Mesendoderm (in vitro differentiated cells): ENCODE data around the gene C12orf57.

Source experiments
- DNase-seq: peaks from one replicate; pipeline ENCODE4 v3.0.0; 2013
- H2AK5ac ChIP-seq: 2 replicates; pipeline ENCODE4 v1.6.1; 2013; ENCODE audit warnings: low read length, inconsistent platforms
- H2BK120ac ChIP-seq: 2 replicates; pipeline ENCODE4 v1.6.1; 2013; ENCODE audit warnings: low read depth, mild to moderate bottlenecking, low read length, moderate library complexity, mixed read lengths
- H2BK15ac ChIP-seq: replicated peaks from 2 replicates; pipeline ENCODE4 v1.6.1; 2013; ENCODE audit warnings: low read depth, mild to moderate bottlenecking, moderate library complexity
- H2BK5ac ChIP-seq: 2 replicates; pipeline ENCODE4 v1.6.1; 2013; ENCODE audit warnings: low read length, inconsistent platforms
- H3K18ac ChIP-seq: 2 replicates; pipeline ENCODE4 v1.6.1; 2013; ENCODE audit warnings: mild to moderate bottlenecking, low read length, mixed read lengths
- H3K23ac ChIP-seq: one replicate; pipeline ENCODE4 v1.6.1; 2013; ENCODE audit warnings: low read length
- H3K27ac ChIP-seq: 2 replicates; pipeline ENCODE4 v1.5.1; 2013; ENCODE audit warnings: low read depth, mild to moderate bottlenecking, inconsistent platforms, low read length, moderate library complexity
- H3K27me3 ChIP-seq: 2 replicates; pipeline ENCODE4 v1.6.1; 2013; ENCODE audit warnings: low read length, control low read depth, mild to moderate bottlenecking, inconsistent platforms; ENCODE audit not compliant: insufficient read depth, poor library complexity
- H3K36me3 ChIP-seq: 2 replicates; pipeline ENCODE4 v1.6.1; 2013; ENCODE audit warnings: low read length, inconsistent platforms; ENCODE audit not compliant: control insufficient read depth, insufficient read depth
- H3K4ac ChIP-seq: one replicate; pipeline ENCODE4 v1.6.1; 2013; ENCODE audit warnings: low read depth, mild to moderate bottlenecking, low read length, moderate library complexity
- H3K4me1 ChIP-seq: 2 replicates; pipeline ENCODE4 v1.6.1; 2013; ENCODE audit warnings: low read depth, low read length, inconsistent platforms; ENCODE audit not compliant: control insufficient read depth
- H3K4me2 ChIP-seq: 2 replicates; pipeline ENCODE4 v1.6.1; 2013; ENCODE audit warnings: low read length
- H3K4me3 ChIP-seq: 2 replicates; pipeline ENCODE4 v1.5.1; 2013; ENCODE audit warnings: mild to moderate bottlenecking, low read length
- H3K56ac ChIP-seq: one replicate; pipeline ENCODE4 v1.6.1; 2013; ENCODE audit warnings: low read length
- H3K79me1 ChIP-seq: 2 replicates; pipeline ENCODE4 v1.6.1; 2013; ENCODE audit warnings: low read length, inconsistent platforms
- H3K79me2 ChIP-seq: 2 replicates; pipeline ENCODE4 v1.6.1; 2013; ENCODE audit warnings: mild to moderate bottlenecking, low read length; ENCODE audit not compliant: control insufficient read depth, insufficient read depth
- H3K9ac ChIP-seq: 2 replicates; pipeline ENCODE4 v1.6.1; 2013; ENCODE audit warnings: low read length, inconsistent platforms
- H4K5ac ChIP-seq: one replicate; pipeline ENCODE4 v1.6.1; 2013; ENCODE audit warnings: low read length
- H4K8ac ChIP-seq: one replicate; pipeline ENCODE4 v1.6.1; 2013; ENCODE audit warnings: low read depth, mild to moderate bottlenecking, control low read depth, low read length, moderate library complexity
- WGBS: extraction: QIAGEN DNeasy Blood & Tissue Kit; methylation state at CpG from one replicate; pipeline ENCODE4 v1.1.7; 2013; ENCODE audit warnings: low lambda C conversion rate, missing lambda C conversion rate; ENCODE audit not compliant: insufficient coverage; ENCODE audit errors: extremely low coverage; 5-methylcytosine and 5-hydroxymethylcytosine counted together

The C12orf57 gene

DNA sequence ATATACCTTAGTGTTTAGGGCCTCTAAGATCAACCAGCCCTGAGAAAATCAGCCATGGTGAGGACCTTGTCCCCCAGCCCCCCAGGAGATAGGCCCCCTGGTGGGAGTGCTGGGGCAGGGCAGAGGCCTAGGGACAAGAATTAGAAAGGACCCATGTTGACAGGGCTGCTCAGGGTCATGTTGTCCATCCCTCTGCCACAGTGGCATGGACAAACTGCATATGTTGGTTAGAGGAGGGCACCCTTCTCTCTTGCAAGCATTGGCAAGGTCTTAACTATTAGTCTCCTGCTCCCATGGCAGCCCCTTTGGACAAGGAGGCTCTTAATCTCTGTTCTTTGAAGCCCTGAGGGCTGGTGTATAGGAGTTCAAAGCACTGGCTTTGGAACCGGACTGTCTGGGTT is 6.6 kb downstream of the C12orf57 start:
- no peaks in the 10 kb centered on the region for H3K79me2 ChIP-seq
- no peaks in the 10 kb centered on the region for H3K36me3 ChIP-seq
- no peak overlapping the region for H4K5ac ChIP-seq
- H2BK15ac ChIP-seq: no peak overlapping the region
- H3K4me2 ChIP-seq: no peak overlapping the region
- peaks cover 2% of the 10 kb centered on the region for H3K4me1 ChIP-seq
- no CpG with 5 or more reads among the region's 1 CpG for WGBS
- H4K8ac ChIP-seq: no peak overlapping the region
- no peak overlapping the region for H3K4me3 ChIP-seq
- H3K23ac ChIP-seq: no peak overlapping the region
- no peaks in the 10 kb centered on the region for H3K79me1 ChIP-seq
- no peak overlapping the region for H2AK5ac ChIP-seq
- no peak overlapping the region for H2BK120ac ChIP-seq
- no peak overlapping the region for H3K27ac ChIP-seq
- H3K27me3 ChIP-seq: no peaks in the 10 kb centered on the region
- no peak for DNase-seq
- H3K18ac ChIP-seq: no peak overlapping the region
- H3K9ac ChIP-seq: no peak overlapping the region
- no peak overlapping the region for H2BK5ac ChIP-seq
- no peak overlapping the region for H3K4ac ChIP-seq
- H3K56ac ChIP-seq: no peak overlapping the region

DNA sequence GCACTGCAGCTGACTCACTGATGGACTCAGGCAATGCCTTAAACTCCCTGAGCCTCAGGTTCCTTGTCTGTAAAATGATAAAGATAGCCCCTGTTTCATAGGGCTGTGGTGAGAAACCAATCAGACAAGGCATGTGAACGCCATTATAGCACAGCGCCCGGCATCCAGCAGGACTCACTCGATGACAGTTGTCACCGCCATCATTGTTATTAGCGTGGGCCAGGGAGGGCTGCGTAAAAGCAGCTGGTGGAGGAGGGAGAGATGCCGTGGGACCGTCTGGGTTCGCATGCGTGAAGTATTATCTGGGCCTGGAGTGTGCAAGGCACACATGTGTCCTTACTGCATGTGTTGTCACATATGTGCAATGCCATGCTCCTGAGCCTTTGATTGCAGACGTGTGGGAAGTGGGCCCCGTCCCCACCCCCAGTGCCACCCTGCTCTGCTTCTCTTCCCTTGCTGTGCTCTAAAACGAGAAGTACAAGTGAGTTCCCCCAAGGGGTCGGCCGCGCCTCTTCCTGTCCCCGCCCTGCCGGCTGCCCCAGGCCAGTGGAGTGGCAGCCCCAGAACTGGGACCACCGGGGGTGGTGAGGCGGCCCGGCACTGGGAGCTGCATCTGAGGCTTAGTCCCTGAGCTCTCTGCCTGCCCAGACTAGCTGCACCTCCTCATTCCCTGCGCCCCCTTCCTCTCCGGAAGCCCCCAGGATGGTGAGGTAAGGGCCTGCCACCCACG is 7.2 kb downstream of the C12orf57 start, which contains the start of gene PTPN6:
TSS of gene PTPN6 (plus strand) at position 546 of the 730 bp plus-strand sequence. CDS start at position 703, 157 bp downstream.
- H3K23ac ChIP-seq: no peak within 1 kb of the TSS
- H2BK120ac ChIP-seq: no peak within 1 kb of the TSS
- H3K18ac ChIP-seq: no peak within 1 kb of the TSS
- H3K4me1 ChIP-seq: no peaks in the 10 kb centered on the region
- H3K79me1 ChIP-seq: no peaks in the 10 kb centered on the region
- H3K4me3 ChIP-seq: no peak within 1 kb of the TSS
- no peak within 1 kb of the TSS for H3K9ac ChIP-seq
- no peaks in the 10 kb centered on the region for H3K79me2 ChIP-seq
- no peak within 1 kb of the TSS for H2BK15ac ChIP-seq
- DNase-seq: no peak
- no peak within 1 kb of the TSS for H3K27ac ChIP-seq
- peak within 1 kb of the TSS; percentile 59 for H3K56ac ChIP-seq
- H3K4ac ChIP-seq: no peak within 1 kb of the TSS
- no peaks in the 10 kb centered on the region for H3K27me3 ChIP-seq
- no peak within 1 kb of the TSS for H4K5ac ChIP-seq
- no CpG with 5 or more reads among the region's 25 CpGs for WGBS
- no peak within 1 kb of the TSS for H4K8ac ChIP-seq
- H2BK5ac ChIP-seq: no peak within 1 kb of the TSS
- H3K4me2 ChIP-seq: no peak within 1 kb of the TSS
- no peak within 1 kb of the TSS for H2AK5ac ChIP-seq
- H3K36me3 ChIP-seq: no peaks in the 10 kb centered on the region

DNA sequence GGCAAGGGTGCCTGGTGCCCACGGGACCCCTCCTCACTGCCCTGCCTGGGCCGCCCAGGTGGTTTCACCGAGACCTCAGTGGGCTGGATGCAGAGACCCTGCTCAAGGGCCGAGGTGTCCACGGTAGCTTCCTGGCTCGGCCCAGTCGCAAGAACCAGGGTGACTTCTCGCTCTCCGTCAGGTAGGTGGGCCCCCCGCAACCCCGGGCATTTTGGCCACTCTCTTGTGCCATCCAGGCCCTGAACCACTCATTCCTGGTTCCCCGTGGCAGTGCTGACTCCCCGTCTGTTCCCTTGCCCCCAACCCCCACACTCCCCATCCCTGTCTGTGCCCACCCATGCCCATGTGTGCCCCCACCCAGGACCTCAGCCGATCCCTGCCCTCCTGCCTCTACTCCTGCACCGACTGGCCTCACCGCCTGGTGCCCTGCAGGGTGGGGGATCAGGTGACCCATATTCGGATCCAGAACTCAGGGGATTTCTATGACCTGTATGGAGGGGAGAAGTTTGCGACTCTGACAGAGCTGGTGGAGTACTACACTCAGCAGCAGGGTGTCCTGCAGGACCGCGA is 7.8 kb downstream of the C12orf57 start:
- no CpG with 5 or more reads among the region's 20 CpGs for WGBS
- Histone ChIP-seq H3K4ac (no peak overlapping the region), H3K18ac (no peak overlapping the region), H3K9ac (no peak overlapping the region), H3K79me1 (no peaks in the 10 kb centered on the region), H2BK120ac (no peak overlapping the region), H4K8ac (no peak overlapping the region), H4K5ac (no peak overlapping the region), H3K23ac (no peak overlapping the region), H3K79me2 (no peaks in the 10 kb centered on the region), H3K27me3 (no peaks in the 10 kb centered on the region), H3K27ac (no peak overlapping the region), H3K36me3 (no peaks in the 10 kb centered on the region), H2AK5ac (no peak overlapping the region), H3K4me2 (no peak overlapping the region), H2BK5ac (no peak overlapping the region), H3K4me3 (no peak overlapping the region), H2BK15ac (no peak overlapping the region), H3K56ac (no peak overlapping the region), H3K4me1 (no peaks in the 10 kb centered on the region)
- no peak for DNase-seq

DNA sequence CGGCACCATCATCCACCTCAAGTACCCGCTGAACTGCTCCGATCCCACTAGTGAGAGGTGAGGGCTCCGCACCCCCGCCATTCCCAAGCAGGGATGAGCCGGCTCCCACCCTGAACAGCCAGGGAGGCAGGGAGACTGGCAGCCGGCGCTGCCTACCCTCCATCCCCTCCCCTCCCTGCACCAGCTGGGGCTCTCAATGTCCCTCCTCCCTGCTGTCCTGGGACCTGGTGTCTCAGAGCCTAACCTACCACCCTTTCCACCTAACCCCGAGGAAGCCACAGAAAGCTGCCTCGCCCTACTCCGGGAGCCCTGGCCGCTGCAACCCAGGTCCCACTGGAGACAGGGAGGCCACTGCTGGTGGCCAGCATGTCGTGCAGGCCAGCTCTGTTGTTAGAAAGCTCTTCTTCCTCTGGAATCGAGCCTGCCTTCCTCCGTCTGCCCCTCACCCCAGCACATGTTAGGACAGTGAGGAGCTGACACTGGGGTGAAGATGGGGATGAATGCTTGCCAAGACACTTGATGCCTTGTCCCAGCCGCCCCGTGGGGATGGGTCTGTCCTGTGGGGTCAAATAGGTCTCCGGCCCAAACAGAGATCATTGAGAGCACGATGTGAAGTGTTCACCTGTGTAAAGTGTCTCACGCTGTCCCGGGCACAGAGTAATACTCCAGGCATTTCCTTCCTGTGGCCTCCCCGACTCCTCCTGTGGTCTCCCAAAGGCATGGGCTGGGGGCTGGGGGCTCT is 8.5 kb downstream of the C12orf57 start:
- no peak overlapping the region for H3K4me3 ChIP-seq
- H4K8ac ChIP-seq: no peak overlapping the region
- H3K18ac ChIP-seq: no peak overlapping the region
- H3K23ac ChIP-seq: no peak overlapping the region
- no peaks in the 10 kb centered on the region for H3K36me3 ChIP-seq
- no peaks in the 10 kb centered on the region for H3K79me2 ChIP-seq
- DNase-seq: no peak
- peak overlapping the region; percentile 59 for H3K56ac ChIP-seq
- no peak overlapping the region for H3K27ac ChIP-seq
- H3K4ac ChIP-seq: no peak overlapping the region
- no peaks in the 10 kb centered on the region for H3K27me3 ChIP-seq
- no peak overlapping the region for H2AK5ac ChIP-seq
- no peaks in the 10 kb centered on the region for H3K4me1 ChIP-seq
- H3K9ac ChIP-seq: no peak overlapping the region
- H2BK15ac ChIP-seq: no peak overlapping the region
- no CpG with 5 or more reads among the region's 22 CpGs for WGBS
- H3K4me2 ChIP-seq: no peak overlapping the region
- no peak overlapping the region for H4K5ac ChIP-seq
- H2BK120ac ChIP-seq: no peak overlapping the region
- H3K79me1 ChIP-seq: no peaks in the 10 kb centered on the region
- H2BK5ac ChIP-seq: no peak overlapping the region

DNA sequence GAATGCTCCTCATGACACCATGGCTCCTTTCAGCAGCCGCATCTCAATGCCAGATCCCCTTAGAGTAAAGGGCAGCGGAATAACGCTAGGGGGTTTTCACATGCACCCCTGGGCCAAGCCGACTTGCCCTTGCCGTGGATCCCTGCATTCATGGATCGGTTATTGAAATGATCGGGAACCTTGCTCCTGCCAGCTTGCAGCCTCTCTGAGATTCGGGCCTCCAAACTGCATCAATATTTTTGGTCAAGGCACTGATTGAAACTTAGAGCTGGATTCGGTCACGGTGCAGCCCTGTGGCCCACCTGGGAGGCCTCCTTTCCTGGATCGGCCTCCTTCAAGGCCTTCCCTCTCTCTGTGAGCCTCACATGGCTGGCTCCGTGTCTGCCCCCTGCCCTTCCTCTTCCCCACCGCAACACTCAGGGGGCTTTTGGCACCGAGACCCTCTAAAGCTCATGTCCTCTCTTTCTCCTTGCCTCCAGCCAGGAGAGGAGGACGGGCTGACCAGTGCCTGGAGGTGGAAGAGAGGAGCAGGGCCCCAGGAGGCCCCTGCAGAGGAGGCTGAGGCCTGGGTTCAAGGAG is 9.1 kb downstream of the C12orf57 start:
- Histone ChIP-seq H3K27ac (no peak overlapping the region), H3K23ac (no peak overlapping the region), H3K4me2 (no peak overlapping the region), H3K27me3 (no peaks in the 10 kb centered on the region), H2BK5ac (no peak overlapping the region), H4K8ac (no peak overlapping the region), H3K4me1 (no peaks in the 10 kb centered on the region), H3K4ac (no peak overlapping the region), H3K79me1 (no peaks in the 10 kb centered on the region), H3K56ac (peak overlapping the region; percentile 43), H2BK120ac (no peak overlapping the region), H3K79me2 (no peaks in the 10 kb centered on the region), H3K9ac (peak overlapping the region; percentile 3), H3K18ac (no peak overlapping the region), H2BK15ac (no peak overlapping the region), H4K5ac (no peak overlapping the region), H3K36me3 (no peaks in the 10 kb centered on the region), H2AK5ac (no peak overlapping the region), H3K4me3 (no peak overlapping the region)
- WGBS: no CpG with 5 or more reads among the region's 15 CpGs
- no peak for DNase-seq
